CD1c-positive myeloid dendritic cell (primary cell): ENCODE measurements around the gene DHRS3.
"Not testable (repeated sequence)": the region's sequence is repeated elsewhere in the genome, so short reads cannot be mapped to it uniquely, and the experiment has no call there.

Experiments used
- DNase-seq: peaks from one replicate; pipeline ENCODE4 v3.0.0-alpha.2; 2016; ENCODE audit errors: extremely low spot score

DHRS3 gene, protein sequence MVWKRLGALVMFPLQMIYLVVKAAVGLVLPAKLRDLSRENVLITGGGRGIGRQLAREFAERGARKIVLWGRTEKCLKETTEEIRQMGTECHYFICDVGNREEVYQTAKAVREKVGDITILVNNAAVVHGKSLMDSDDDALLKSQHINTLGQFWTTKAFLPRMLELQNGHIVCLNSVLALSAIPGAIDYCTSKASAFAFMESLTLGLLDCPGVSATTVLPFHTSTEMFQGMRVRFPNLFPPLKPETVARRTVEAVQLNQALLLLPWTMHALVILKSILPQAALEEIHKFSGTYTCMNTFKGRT

DNA sequence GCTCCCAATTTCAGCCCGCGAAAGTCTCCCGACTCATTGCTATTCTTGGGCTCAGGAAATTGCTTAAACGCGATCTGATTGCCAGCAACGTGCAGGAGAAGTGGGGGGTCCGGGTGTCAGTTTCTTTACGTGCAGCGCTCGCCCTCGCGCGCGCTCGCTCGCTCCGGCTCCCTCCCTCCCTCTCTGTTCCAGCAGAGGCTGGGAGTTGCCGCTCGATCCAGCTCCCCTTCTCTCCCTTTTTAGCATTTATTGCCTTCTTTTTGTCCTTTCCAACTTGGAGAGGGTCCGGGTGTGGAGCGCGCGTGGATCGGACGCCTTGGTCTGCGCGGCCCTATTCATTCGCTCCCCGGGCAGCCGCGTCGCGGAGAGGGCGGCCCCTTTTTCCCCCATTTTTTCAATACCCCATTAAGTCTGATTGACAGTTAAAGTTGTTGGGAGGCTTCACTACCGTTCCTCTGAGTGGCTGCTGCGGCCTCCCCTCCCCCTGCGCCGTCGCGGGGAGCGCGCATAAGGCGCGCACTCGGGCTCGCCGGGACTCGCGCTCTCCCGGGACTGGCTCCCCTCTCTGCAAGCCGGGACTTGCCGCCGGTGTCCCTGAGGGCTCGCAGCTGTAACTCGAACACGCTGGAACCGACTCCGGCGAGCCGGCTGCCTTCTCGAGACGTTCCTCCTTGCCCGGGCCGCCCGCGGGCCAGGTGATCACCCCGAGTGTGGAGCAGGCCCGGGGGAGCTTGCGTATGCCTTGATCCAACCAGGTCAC lies at the start of gene DHRS3:
Gene DHRS3, minus strand, starts transcription at position 310 of the 760 bp plus-strand sequence. CDS start 862 bp downstream, outside the sequence.
- DNase-seq, result peak; percentile 59

DNA sequence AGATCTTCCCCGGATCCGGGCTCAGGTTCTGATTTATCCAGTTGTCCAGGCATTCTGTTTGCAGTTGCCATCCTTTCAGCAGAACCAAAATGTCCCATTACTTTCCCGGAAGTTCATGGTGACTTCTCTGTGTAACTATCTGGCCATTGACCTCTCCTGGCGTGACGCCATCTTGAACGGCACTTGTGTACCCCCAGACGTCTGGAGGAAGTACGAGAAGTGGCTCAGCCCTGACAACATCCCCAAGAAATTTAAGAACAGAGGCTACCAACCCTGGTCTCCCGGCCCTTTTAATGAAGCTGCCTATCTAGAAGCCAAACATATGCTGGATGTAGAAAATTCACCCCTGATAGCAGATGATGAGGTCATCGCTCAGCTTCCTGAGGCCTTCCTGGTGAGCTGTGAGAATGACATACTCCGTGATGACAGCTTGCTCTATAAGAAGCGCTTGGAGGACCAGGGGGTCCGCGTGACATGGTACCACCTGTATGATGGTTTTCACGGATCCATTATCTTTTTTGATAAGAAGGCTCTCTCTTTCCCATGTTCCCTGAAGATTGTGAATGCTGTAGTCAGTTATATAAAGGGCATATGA lies 48.2 kb upstream of the DHRS3 start:
- DNase-seq, result no peak

DNA sequence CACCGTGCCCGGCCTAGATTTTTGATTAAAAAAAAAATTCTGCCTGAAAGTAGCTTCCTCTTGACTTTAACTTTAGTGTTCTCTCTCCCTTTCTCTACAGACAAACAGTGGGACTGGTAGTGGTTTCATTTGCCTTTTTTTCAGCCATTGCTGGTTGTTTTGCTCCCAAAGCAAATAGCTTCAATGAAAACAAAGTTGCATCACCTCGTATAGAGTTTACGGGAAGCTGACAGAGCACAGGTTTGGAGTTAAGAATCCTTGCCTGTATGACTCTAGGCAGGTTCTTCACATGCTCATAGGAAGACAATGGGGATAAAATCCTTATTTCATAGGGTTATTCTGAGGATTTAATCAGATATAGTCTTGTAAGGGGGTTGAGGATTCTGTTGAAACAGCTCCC lies 47.5 kb upstream of the DHRS3 start:
- no peak for DNase-seq

DNA sequence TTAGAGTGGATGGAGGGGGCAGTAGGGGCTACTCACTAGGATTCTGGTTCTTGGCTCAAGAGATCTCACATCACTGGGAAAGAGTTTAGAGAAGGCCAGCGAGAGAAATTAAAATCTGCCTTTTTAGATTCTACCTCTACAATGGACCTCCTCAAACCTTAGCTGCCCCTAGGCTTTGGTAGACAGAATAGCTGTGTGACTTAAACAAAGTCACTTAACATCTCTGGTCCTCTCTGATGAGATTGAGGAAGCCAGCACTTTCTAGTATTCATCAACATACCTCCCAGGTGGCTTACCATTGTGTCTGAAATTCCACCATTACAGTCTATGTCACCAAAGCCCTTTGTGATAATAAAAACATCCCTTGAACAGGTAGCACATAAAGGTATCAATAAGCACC lies 44.5 kb upstream of the DHRS3 start:
- DNase-seq, result no peak

DNA sequence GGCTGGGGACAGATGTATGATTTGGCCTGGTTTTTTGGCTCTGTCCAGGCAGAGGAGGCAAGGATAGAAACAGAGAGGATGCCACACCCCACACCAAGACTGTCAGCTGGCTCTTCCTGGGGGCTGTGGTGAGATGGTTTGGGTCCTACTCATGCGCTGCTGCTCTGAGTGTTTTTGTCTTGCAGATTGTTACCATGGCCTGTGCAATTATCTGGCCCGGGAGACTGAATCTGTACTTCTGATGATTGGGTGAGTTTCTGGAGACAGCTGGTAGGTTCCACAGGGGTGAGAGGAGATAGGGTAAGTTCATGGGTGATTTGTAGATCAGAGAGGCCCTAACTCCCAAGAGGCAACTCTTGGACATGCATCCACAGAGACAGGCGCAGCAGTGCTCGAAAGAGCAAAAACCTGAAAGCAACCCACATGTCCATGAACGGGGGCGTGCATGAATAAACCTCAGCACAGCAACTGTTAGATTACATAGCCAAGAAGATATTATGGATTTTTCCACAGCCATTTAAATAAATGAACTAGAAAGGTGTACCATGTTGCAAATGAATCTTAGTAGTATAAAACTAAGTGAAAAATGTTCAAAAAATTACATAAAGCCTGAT lies 43.7 kb upstream of the DHRS3 start:
- DNase-seq, result no peak

DNA sequence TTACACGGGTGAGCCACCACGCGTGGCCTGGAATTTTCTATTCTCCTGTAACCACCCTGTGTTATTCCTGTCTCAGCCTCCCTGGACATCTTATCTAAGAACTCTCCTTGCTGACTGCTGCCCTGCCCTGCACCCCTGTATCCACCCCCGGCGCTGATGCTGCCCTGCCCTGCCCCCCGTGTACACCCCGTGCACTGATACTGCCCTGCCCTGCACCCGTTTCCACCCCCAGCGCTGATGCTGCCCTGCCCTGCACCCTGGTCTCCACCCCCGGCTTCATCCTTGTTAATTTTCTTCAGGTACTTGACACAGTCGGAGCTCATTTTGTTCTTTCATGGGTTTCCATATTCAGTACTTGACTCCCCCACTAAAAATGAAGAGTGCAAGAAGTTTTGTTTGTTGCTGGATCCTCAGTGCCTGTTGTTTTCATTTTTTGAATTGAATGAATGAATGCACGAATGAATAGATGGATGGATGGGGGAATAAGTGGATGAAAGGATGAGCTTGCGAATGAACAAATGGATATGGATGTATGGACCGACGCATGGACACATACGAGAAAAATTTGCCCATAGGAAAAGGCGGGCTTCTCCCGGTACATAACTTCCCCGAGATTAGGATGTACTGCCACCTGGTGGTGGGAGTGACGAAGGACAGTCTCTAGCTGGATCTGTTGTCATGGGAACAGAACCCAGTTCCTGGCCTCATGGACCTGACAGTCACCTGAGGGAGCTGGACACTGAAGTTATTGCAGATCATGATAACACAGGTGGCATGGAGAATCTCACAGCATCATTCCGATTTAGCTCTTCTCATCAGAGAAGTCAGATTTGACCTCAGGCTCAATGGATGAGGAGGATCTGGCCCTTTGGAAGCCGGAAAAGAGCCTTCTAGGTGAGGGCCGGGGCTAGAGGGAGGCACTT lies 40.8 kb upstream of the DHRS3 start:
- DNase-seq, result peak; percentile 87

DNA sequence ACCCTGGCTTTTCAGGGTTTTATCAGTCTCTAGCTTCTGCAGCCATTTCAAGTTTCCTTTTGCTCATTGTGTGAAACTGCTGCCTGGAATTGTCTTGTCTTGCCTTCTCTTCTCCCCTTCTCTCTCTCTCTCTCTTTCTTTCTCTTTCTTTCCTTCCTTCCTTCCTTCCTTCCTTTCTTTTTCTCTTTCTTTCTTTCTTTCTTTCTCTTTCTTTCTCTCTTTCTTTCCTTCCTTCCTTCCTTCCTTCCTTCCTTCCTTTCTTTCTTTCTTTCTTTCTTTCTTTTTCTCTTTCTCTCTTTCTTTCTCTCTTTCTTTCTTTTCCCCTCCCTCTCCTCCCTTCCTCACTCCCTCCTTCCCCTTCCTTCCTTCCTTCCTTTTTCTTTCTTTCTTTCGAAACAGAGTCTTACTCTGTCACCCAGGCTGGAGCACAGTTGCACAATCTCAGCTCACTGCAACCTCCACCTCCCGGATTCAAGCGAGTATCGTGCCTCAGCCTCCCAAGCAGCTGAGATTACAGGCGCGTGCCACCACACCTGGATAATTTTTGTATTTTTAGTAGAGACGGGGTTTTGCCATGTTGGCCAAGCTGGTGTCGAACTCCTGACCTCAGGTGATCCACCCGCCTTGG lies 40.0 kb upstream of the DHRS3 start:
- DNase-seq, result not testable (repeated sequence)

DNA sequence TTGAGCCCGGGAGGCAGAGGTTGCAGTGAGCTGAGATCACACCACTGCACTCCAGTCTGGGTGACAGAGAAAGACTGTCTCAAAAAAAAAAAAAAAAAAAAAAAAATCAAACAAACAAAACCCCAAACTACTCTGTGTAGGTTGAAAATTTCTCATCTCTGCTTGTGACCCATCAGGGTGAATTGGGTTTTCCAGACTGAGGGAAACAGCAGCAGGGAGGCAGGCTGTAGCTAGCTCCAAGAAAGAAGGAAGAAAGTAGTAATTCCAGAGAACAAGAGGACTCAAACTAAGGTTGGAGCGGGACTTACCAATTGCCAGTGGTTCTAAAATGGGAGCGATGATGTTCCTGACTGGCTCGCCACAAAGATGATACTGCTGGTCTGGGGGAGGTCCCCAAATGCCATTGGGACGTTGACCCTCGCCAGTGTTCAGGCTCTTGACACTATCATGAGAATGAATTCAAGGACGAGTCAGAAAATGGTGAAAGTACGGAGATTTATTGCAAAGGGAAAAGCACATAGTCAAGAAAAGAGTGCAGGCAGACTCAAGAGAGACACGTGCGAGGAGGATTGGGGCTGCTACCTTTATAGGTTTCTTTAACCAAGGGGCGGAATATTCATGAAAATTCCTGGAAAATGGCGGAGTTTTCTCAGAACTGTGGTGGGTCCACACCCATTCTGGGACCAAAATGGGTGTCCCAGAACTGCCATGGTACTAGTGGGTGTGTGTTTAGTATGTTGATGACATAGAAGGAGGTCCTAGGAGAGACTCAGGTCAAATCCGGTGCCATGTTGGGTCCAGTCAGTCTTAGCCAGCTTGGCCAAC lies 39.3 kb upstream of the DHRS3 start:
- no peak for DNase-seq

DNA sequence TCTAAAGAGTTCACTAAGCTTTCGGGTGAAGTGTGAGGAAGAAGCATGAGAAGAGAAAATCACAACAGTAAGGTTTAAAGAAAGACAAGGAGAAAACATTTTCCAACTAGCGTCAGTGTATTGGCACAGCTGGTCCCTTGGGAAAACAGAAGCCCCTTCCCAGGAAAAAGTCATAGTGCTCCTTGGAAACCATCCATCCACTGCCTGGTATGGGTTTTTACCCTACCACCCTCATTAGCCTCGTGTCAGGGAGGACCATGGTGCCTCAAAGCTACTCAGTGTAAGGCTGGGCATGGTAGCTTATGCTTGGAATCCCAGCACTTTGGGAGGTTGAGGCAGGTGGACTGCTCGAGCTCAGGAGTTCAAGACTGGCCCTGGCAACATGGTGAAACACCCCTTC lies 38.6 kb upstream of the DHRS3 start:
- no peak for DNase-seq

DNA sequence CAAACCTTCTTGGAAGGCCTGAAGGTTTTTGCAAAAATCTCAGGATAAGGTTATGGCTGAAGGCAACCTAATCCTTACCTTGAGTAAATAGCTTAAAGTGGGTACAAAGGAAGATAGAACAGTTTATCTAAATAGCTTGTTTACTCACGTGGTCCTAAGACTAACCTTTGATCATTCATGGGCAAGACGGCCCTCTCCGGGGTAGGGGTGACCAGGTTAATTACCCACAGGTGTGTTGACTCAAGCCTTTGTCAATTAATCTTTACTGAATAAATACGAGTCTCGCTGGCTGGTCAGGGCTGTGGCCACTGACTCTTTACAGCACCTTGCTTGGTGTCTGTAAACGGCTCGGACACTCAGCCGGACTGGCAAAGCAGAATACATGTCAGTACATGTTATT lies 36.6 kb upstream of the DHRS3 start:
- DNase-seq, result no peak

DNA sequence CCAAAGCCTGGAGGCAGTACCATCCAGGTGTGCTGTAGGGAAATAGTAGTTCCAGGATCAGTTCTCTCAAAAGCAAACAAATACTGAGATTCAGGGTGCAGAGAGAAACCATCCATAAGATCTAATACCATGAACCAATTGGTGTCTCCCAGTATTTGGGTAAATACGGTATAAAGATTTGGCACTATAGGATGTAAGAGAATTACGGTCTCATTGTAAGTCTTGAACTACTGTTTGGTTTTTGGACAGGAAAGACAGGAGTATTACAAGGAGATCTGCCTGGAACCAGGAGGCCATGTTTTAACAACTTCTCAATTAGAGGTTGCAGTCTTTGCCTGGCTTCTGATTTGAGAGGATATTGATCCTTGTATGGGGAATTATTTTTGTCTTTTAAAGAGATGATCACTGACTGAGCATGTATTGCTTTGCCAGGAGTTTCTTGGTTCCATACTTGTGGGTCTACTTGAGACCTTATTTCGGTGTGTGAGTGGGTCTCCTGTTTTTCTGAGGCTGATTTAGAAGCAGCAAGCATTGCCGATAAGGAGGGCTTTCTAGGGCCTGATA lies 36.1 kb upstream of the DHRS3 start:
- no peak for DNase-seq

DNA sequence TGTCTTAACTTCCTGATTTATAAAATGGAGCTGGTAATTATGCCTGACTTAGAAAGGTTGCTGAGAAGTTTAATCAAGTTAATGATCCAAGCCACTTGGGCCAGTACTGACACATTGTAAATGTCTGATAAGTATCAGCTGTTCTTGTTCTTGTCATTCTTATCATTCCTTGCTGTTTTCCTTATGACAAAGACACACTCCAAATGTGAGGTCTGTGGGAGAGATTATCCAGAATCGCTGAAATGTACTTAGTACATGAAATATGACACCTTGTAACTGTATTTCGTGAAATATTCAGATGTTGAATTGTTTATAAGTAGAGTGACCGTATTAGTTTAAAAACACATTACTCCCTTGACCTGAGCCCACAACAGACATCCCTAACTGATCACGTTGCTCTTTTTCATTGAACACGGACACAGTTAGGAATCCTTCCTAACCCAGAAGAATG lies 32.0 kb upstream of the DHRS3 start:
- no peak for DNase-seq

DNA sequence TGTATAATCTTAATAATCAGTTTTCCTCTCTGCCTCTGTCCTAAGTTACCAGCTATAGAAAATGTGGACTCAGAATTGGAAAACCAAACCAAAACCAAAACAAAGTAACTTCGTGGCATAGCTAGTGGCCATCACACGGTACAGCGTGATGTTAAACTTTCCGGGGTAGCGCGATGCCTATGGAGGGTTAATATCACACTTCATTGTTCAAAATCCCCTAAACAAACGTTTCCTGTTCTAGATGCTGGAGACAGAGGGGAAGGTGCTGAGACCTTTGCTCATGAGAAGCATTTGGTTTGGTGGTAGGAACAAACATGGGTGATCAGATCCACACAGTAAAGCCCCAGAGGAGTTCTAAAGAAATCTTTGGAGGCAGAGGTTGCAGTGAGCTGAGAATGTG lies 30.7 kb upstream of the DHRS3 start:
- no peak for DNase-seq

DNA sequence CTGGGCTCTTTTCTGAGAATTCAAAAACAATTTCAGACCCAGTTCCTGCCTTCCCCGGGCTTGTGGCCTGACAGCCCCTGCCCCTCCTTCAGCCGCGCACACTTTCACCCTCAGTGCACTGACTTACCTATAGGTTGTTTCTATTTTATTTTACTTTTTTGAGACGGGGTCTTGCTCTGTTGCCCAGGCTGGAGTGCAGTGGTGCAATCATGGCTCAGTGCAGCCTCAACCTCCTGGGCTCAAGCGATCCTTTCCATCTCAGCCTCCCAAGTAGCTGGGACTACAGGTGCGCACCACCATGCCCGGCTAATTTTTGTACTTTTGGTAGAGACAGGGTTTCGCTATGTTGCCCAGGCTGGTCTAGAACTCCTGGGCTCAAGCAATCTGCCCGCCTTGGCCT lies 27.4 kb upstream of the DHRS3 start:
- DNase-seq, result not testable (repeated sequence)

DNA sequence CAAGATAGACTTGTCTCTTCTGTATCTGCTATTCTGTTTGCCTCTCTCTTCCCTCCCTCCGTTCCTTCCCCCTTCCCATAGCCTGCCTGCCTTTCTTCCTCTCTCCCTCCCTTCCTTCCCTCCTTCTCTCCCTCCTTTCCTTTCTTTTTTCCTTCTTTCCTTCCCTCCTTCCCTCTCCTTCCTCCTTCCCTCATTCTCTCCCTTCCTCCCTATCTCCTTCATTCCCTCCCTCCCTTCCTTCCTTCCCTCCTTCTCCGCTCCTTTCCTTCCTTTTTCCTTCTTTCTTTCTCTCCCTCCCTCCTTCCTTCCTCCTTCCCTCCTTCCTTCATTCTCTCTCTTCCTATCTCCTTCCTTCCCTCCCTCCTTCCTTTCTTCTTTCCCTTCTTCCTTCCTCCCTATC lies 26.8 kb upstream of the DHRS3 start:
- DNase-seq, result no peak

DNA sequence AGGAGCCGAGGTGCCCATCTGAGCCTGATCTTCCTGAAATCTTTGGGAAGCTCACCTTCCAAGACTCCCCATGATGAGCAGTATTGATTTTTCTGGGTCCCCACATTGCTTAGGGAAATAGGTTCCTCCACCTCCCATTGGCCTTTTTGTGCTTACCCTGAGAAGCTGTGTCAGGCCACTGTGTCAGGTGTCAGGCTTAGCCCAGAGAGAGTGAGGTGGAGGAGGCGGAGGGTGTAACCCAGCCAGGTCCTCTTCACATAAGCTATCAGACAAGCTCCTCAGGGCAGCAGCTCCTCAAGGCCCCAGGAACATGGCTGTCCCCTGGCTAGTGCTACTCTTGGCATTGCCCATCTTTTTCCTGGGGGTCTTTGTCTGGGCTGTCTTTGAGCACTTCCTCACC lies 26.2 kb upstream of the DHRS3 start:
- no peak for DNase-seq

DNA sequence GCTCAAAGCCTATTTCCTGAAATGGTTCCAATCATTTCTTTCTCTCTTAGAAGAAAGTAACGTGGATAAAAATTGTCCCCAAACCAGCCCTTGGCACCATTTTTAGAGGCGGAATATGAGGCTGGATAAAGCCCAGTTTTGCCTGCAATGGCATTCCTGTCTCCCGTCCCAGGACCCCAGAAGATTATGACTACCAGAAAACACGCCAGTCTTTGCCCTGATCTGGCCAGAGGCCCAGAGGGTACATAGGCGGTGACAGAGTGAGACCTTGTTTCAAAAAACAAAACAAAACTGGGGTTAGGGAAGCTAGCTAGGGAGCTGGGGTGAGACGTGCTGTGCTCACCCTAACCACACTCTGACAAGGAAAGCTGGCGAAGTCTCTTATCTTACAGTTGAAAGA lies 25.8 kb upstream of the DHRS3 start, which contains the start of gene AADACL4:
Gene AADACL4, plus strand, starts transcription at position 301 of the 400 bp plus-strand sequence. CDS start 462 bp downstream, outside the sequence.
- DNase-seq, result no peak

DNA sequence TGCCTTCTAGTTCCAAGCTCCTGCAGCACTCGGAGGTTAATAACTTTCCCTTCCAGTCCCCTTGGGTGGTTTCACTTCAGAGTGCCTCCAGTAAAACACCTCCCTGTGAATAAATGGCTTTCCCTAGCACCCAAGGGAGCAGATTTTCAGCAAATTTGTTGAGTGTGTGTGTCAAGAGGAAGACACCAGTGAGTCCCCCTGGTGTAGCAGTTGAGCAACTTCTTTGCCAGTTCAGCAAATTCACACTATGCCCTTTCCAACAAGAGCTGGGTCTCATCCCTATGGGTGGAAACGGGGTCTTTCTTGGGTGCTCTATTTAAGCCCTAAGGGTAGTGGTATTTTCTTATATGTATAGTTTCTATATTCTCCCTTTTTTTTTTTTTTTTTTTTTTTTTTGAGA lies 25.1 kb upstream of the DHRS3 start:
- no peak for DNase-seq

DNA sequence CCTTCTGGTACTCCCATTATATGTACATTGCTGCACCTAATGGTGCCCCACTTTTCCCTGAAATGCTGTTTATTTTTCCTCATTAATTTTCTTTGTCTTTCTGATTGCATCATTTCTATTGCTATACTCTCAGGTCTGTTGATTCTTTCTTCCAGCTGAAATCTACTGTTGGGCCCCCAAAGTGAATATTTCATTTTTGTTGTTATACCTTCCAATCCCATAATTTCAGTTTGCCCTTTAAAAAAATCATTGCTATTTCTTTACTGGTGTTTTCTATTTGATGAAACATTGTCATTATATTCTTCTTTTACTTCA lies 22.9 kb upstream of the DHRS3 start:
- DNase-seq, result no peak
